Gastrocnemius medialis (tissue), 4 donors: ENCODE measurements around the gene TIMM21.

Source experiments
- CTCF ChIP-seq, 5 experiments: fragments of 450-650 bp in 3 of 5; fragments of 200-600 bp in 2 of 5; sonication (generic) in 2 of 5; IDR thresholded peaks in 4 of 5; conservative IDR thresholded peaks in 1 of 5; 1 replicate in 4 of 5; 2 replicates in 1 of 5; pipeline ENCODE4 v1.5.1; 2016 to 2019; ENCODE audit warnings: antibody characterized with exemption in 5 of 5, mild to moderate bottlenecking in 3 of 5, moderate library complexity in 3 of 5
- POLR2A ChIP-seq, 2 donors: fragments of 450-650 bp; IDR thresholded peaks; one replicate each; pipeline ENCODE4 v1.6.1; 2017; ENCODE audit warnings: antibody characterized with exemption in 2 of 2, mild to moderate bottlenecking in 2 of 2, moderate library complexity in 2 of 2

GRCh38 chr18:74198453-74198852 is 50.1 kb downstream of the TIMM21 start:
- TF ChIP-seq CTCF (IDR thresholded peaks at IDR 0.05 in 4 of 5, conservative IDR thresholded peaks at IDR 0.05 in 1 of 5) (no peak), POLR2A (IDR thresholded peaks at IDR 0.05) (no peak)
